WTC11 (cell line): ENCODE results near the gene SGIP1. TPM values are rescaled to one million over a fixed set of nuclear protein-coding genes. Genes with fewer than 3 reads are reported as not detected.

Source experiments
- ATAC-seq: fragments of 200-7000 bp; cut with Tn5 transposase; 2 replicates; pipeline ENCODE4 v1.10.0; 2021; ENCODE audit warnings: mild to moderate bottlenecking, moderate library complexity
- CTCF ChIA-PET: fragments of 300-600 bp; sonication (Branson Sonifier 250); formaldehyde crosslinking; loops from one replicate; lab custom pipeline; 2021; ENCODE audit warnings: antibody characterized with exemption; lab: Charles Lee
- POLR2A ChIA-PET: fragments of 350-600 bp; sonication (Branson Sonifier 250); formaldehyde crosslinking; loops from one replicate; lab custom pipeline; 2021; ENCODE audit warnings: antibody characterized with exemption; lab: Charles Lee
- DNase-seq: peaks from one replicate; pipeline ENCODE4 v3.0.0; 2021; ENCODE audit warnings: low spot score
- H3K27ac Mint-ChIP-seq: 2 replicates; pipeline ENCODE4 v1.8.0; 2021; ENCODE audit warnings: mixed read lengths
- H3K27me3 Mint-ChIP-seq: 2 replicates; pipeline ENCODE4 v1.8.0; 2021; ENCODE audit warnings: low read depth, mild to moderate bottlenecking, moderate library complexity, mixed read lengths
- H3K36me3 Mint-ChIP-seq: 2 replicates; pipeline ENCODE4 v1.8.0; 2021; ENCODE audit warnings: mixed read lengths
- H3K4me1 Mint-ChIP-seq: 2 replicates; pipeline ENCODE4 v1.8.0; 2022; ENCODE audit warnings: mixed read lengths
- H3K4me3 Mint-ChIP-seq: 2 replicates; pipeline ENCODE4 v1.8.0; 2021; ENCODE audit warnings: mild to moderate bottlenecking, moderate library complexity, mixed read lengths
- H3K9me3 Mint-ChIP-seq: 2 replicates; pipeline ENCODE4 v1.8.0; 2021; ENCODE audit warnings: mixed read lengths
- CREB1 ChIP-seq: sonication (generic); formaldehyde crosslinking; IDR thresholded peaks from 2 replicates; pipeline ENCODE4 v1.8.0; 2023; ENCODE audit warnings: mild to moderate bottlenecking, missing genetic modification reagents
- ELF4 ChIP-seq: sonication (generic); formaldehyde crosslinking; IDR thresholded peaks from 2 replicates; pipeline ENCODE4 v1.8.1; 2022; ENCODE audit warnings: low read depth, mild to moderate bottlenecking, moderate library complexity, missing genetic modification reagents
- ESRRA ChIP-seq: sonication (generic); formaldehyde crosslinking; IDR thresholded peaks from 2 replicates; pipeline ENCODE4 v1.8.1; 2022; ENCODE audit warnings: mild to moderate bottlenecking, missing genetic modification reagents, borderline replicate concordance
- NFE2L1 ChIP-seq: sonication (generic); formaldehyde crosslinking; IDR thresholded peaks from 2 replicates; pipeline ENCODE4 v1.8.1; 2023; ENCODE audit warnings: missing genetic modification reagents
- OVOL2 ChIP-seq: fragments of 250-450 bp; sonication (Bioruptor Pico); IDR thresholded peaks from 2 replicates; pipeline ENCODE4 v1.9.0; 2021; ENCODE audit warnings: mild to moderate bottlenecking, borderline replicate concordance
- RELA ChIP-seq: sonication (generic); formaldehyde crosslinking; IDR thresholded peaks from 2 replicates; pipeline ENCODE4 v1.8.1; 2022; ENCODE audit warnings: missing genetic modification reagents, mild to moderate bottlenecking, borderline replicate concordance
- SMAD4 ChIP-seq: sonication (generic); formaldehyde crosslinking; IDR thresholded peaks from 2 replicates; pipeline ENCODE4 v1.8.0; 2022; ENCODE audit warnings: mild to moderate bottlenecking, missing genetic modification reagents
- ZBTB21 ChIP-seq: sonication (generic); formaldehyde crosslinking; IDR thresholded peaks from 2 replicates; pipeline ENCODE4 v1.8.1; 2023; ENCODE audit warnings: mild to moderate bottlenecking, missing genetic modification reagents, borderline replicate concordance
- ZNF121 ChIP-seq: sonication (generic); formaldehyde crosslinking; IDR thresholded peaks from 2 replicates; pipeline ENCODE4 v1.8.0; 2023; ENCODE audit warnings: missing genetic modification reagents
- ZNF138 ChIP-seq: sonication (generic); formaldehyde crosslinking; conservative IDR thresholded peaks from 2 replicates; pipeline ENCODE4 v1.8.1; 2022; ENCODE audit warnings: mild to moderate bottlenecking, moderate library complexity, missing genetic modification reagents
- ZNF232 ChIP-seq: sonication (generic); formaldehyde crosslinking; IDR thresholded peaks from 2 replicates; pipeline ENCODE4 v1.8.0; 2022; ENCODE audit warnings: mild to moderate bottlenecking, missing genetic modification reagents
- ZNF416 ChIP-seq: fragments of 250-450 bp; sonication (Bioruptor Pico); IDR thresholded peaks from 2 replicates; pipeline ENCODE4 v1.9.0; 2021; ENCODE audit warnings: mild to moderate bottlenecking, inconsistent platforms
- ZNF423 ChIP-seq: fragments of 250-450 bp; sonication (Bioruptor Pico); IDR thresholded peaks from 2 replicates; pipeline ENCODE4 v2.1.2; 2022; ENCODE audit warnings: mild to moderate bottlenecking, moderate library complexity
- total RNA-seq: library from RNA; stranded (reverse); gene quantifications from 3 replicates; pipeline ENCODE4 v1.2.3, GENCODE V29; 2021
- TF ChIP-seq, protein P1 (sequence below): sonication (generic); formaldehyde crosslinking; conservative IDR thresholded peaks from 2 replicates; pipeline ENCODE4 v1.8.1; 2023; ENCODE audit warnings: mild to moderate bottlenecking, low read depth, missing genetic modification reagents, moderate library complexity
- TF ChIP-seq, protein P2 (sequence below): sonication (generic); formaldehyde crosslinking; IDR thresholded peaks from 2 replicates; pipeline ENCODE4 v1.8.1; 2022; ENCODE audit warnings: missing genetic modification reagents, borderline replicate concordance
- TF ChIP-seq, protein P3 (sequence below): sonication (generic); formaldehyde crosslinking; conservative IDR thresholded peaks from 2 replicates; pipeline ENCODE4 v1.8.1; 2022; ENCODE audit warnings: mild to moderate bottlenecking, missing genetic modification reagents
- TF ChIP-seq, protein P4 (sequence below): sonication (generic); formaldehyde crosslinking; IDR thresholded peaks from 2 replicates; pipeline ENCODE4 v1.8.0; 2023; ENCODE audit warnings: mild to moderate bottlenecking, missing genetic modification reagents
- TF ChIP-seq, protein P5 (sequence below): sonication (generic); formaldehyde crosslinking; IDR thresholded peaks from 2 replicates; pipeline ENCODE4 v1.8.1; 2022; ENCODE audit warnings: mild to moderate bottlenecking, missing genetic modification reagents, moderate library complexity, borderline replicate concordance
- TF ChIP-seq, protein P6 (sequence below): sonication (generic); formaldehyde crosslinking; IDR thresholded peaks from 2 replicates; pipeline ENCODE4 v1.8.1; 2023; ENCODE audit warnings: mild to moderate bottlenecking, missing genetic modification reagents
- TF ChIP-seq, protein P7 (sequence below): sonication (generic); formaldehyde crosslinking; IDR thresholded peaks from 2 replicates; pipeline ENCODE4 v1.8.1; 2023; ENCODE audit warnings: mild to moderate bottlenecking, missing genetic modification reagents, moderate library complexity
- TF ChIP-seq, protein P8 (sequence below): sonication (generic); formaldehyde crosslinking; IDR thresholded peaks from 2 replicates; pipeline ENCODE4 v1.8.0; 2023; ENCODE audit warnings: missing genetic modification reagents
- TF ChIP-seq, protein P9 (sequence below): fragments of 200-600 bp; IDR thresholded peaks from 2 replicates; pipeline ENCODE4 v1.8.0; 2022; ENCODE audit warnings: antibody characterized with exemption

SGIP1 gene
- total RNA-seq, 1 experiment from 2014 or later = 3.9 TPM

DNA sequence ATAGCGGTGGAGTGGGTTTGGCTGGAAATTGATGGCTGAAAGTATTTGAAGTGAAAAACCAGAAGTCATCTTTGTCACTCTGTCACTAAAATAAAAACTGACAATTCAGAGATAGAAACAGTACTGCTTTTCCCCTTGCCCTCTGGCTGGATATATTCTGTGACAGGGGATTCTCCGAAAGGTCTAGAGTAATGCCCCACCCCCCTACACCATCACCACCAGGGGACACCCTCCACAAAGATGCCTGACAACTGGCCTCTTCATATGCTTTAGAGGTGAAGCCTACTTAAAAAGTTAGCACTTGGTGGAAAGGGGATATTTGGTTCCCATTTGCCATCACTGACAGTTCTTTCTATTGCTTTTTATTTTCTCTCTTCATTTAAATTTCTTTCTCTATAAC, 73.5 kb downstream of the SGIP1 start:
- ATAC-seq = peak; percentile 98
- ChIA-PET POLR2A (no interaction called here), CTCF (interaction anchor here (0.6 to 2.3 kb wide), 3 partner anchors 103 to 144 kb away, joined by 3 to 5 read pairs (median 3); partner anchors contain the start of gene DYNLT5)
- Mint-ChIP-seq H3K4me3 (no peak overlapping the region), H3K27ac (no peak overlapping the region), H3K9me3 (no peaks in the 10 kb centered on the region), H3K36me3 (no peaks in the 10 kb centered on the region), H3K4me1 (no peaks in the 10 kb centered on the region), H3K27me3 (no peaks in the 10 kb centered on the region)
- DNase-seq = peak; percentile 47
- TF ChIP-seq, protein P1, sequence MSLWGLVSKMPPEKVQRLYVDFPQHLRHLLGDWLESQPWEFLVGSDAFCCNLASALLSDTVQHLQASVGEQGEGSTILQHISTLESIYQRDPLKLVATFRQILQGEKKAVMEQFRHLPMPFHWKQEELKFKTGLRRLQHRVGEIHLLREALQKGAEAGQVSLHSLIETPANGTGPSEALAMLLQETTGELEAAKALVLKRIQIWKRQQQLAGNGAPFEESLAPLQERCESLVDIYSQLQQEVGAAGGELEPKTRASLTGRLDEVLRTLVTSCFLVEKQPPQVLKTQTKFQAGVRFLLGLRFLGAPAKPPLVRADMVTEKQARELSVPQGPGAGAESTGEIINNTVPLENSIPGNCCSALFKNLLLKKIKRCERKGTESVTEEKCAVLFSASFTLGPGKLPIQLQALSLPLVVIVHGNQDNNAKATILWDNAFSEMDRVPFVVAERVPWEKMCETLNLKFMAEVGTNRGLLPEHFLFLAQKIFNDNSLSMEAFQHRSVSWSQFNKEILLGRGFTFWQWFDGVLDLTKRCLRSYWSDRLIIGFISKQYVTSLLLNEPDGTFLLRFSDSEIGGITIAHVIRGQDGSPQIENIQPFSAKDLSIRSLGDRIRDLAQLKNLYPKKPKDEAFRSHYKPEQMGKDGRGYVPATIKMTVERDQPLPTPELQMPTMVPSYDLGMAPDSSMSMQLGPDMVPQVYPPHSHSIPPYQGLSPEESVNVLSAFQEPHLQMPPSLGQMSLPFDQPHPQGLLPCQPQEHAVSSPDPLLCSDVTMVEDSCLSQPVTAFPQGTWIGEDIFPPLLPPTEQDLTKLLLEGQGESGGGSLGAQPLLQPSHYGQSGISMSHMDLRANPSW (CRISPR knock-in tag) = no peak
- TF ChIP-seq ZBTB21 (CRISPR knock-in tag) (no peak), ZNF138 (CRISPR knock-in tag) (no peak), NFE2L1 (CRISPR knock-in tag) (no peak)
- TF ChIP-seq, protein P2, sequence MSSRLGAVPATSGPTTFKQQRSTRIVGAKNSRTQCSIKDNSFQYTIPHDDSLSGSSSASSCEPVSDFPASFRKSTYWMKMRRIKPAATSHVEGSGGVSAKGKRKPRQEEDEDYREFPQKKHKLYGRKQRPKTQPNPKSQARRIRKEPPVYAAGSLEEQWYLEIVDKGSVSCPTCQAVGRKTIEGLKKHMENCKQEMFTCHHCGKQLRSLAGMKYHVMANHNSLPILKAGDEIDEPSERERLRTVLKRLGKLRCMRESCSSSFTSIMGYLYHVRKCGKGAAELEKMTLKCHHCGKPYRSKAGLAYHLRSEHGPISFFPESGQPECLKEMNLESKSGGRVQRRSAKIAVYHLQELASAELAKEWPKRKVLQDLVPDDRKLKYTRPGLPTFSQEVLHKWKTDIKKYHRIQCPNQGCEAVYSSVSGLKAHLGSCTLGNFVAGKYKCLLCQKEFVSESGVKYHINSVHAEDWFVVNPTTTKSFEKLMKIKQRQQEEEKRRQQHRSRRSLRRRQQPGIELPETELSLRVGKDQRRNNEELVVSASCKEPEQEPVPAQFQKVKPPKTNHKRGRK (CRISPR knock-in tag) = no peak
- TF ChIP-seq, protein P3, sequence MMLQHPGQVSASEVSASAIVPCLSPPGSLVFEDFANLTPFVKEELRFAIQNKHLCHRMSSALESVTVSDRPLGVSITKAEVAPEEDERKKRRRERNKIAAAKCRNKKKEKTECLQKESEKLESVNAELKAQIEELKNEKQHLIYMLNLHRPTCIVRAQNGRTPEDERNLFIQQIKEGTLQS (CRISPR knock-in tag) = no peak
- TF ChIP-seq, protein P4, sequence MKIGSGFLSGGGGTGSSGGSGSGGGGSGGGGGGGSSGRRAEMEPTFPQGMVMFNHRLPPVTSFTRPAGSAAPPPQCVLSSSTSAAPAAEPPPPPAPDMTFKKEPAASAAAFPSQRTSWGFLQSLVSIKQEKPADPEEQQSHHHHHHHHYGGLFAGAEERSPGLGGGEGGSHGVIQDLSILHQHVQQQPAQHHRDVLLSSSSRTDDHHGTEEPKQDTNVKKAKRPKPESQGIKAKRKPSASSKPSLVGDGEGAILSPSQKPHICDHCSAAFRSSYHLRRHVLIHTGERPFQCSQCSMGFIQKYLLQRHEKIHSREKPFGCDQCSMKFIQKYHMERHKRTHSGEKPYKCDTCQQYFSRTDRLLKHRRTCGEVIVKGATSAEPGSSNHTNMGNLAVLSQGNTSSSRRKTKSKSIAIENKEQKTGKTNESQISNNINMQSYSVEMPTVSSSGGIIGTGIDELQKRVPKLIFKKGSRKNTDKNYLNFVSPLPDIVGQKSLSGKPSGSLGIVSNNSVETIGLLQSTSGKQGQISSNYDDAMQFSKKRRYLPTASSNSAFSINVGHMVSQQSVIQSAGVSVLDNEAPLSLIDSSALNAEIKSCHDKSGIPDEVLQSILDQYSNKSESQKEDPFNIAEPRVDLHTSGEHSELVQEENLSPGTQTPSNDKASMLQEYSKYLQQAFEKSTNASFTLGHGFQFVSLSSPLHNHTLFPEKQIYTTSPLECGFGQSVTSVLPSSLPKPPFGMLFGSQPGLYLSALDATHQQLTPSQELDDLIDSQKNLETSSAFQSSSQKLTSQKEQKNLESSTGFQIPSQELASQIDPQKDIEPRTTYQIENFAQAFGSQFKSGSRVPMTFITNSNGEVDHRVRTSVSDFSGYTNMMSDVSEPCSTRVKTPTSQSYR (CRISPR knock-in tag) = no peak

DNA sequence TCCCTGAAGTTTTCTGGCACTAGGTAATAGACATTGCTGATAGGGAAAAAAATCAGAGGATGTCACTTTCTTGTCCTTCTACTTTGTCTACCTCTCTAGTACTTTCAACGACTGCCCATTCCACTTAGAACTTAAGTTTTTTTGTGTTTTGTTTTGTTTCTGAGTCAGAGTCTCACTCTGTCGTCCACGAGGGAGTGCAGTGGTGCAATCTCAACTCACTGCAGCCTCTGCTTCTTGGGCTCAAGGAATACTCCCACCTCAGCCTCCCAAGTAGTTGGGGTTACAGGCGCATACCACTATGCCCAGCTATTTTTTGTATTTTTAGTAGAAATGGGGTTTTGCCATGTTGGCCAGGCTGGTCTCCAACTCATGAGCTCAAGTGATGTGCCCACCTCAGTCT, 79.2 kb downstream of the SGIP1 start:
- ChIA-PET POLR2A (no interaction called here), CTCF (no interaction called here)
- no peak overlapping the region for H3K27ac Mint-ChIP-seq
- H3K4me1 Mint-ChIP-seq = peaks cover 5% of the 10 kb centered on the region; the same call in 1 of the 2 replicates
- no peaks in the 10 kb centered on the region for H3K9me3 Mint-ChIP-seq
- ATAC-seq (no peak), DNase-seq (no peak)
- no peaks in the 10 kb centered on the region for H3K27me3 Mint-ChIP-seq
- H3K36me3 Mint-ChIP-seq = no peaks in the 10 kb centered on the region
- H3K4me3 Mint-ChIP-seq = no peak overlapping the region
- TF ChIP-seq ZNF121 (CRISPR knock-in tag) = no peak
- TF ChIP-seq ZNF416 = no peak
- TF ChIP-seq, protein P5, sequence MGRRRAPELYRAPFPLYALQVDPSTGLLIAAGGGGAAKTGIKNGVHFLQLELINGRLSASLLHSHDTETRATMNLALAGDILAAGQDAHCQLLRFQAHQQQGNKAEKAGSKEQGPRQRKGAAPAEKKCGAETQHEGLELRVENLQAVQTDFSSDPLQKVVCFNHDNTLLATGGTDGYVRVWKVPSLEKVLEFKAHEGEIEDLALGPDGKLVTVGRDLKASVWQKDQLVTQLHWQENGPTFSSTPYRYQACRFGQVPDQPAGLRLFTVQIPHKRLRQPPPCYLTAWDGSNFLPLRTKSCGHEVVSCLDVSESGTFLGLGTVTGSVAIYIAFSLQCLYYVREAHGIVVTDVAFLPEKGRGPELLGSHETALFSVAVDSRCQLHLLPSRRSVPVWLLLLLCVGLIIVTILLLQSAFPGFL (CRISPR knock-in tag) = no peak
- TF ChIP-seq CREB1 (CRISPR knock-in tag) = no peak
- no peak for TF ChIP-seq RELA (CRISPR knock-in tag)
- no peak for TF ChIP-seq ESRRA
- TF ChIP-seq, protein P6, sequence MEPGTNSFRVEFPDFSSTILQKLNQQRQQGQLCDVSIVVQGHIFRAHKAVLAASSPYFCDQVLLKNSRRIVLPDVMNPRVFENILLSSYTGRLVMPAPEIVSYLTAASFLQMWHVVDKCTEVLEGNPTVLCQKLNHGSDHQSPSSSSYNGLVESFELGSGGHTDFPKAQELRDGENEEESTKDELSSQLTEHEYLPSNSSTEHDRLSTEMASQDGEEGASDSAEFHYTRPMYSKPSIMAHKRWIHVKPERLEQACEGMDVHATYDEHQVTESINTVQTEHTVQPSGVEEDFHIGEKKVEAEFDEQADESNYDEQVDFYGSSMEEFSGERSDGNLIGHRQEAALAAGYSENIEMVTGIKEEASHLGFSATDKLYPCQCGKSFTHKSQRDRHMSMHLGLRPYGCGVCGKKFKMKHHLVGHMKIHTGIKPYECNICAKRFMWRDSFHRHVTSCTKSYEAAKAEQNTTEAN (CRISPR knock-in tag) = no peak
- TF ChIP-seq ELF4 (CRISPR knock-in tag) = no peak
- no peak for TF ChIP-seq OVOL2 (CRISPR knock-in tag)
- TF ChIP-seq, protein P7, sequence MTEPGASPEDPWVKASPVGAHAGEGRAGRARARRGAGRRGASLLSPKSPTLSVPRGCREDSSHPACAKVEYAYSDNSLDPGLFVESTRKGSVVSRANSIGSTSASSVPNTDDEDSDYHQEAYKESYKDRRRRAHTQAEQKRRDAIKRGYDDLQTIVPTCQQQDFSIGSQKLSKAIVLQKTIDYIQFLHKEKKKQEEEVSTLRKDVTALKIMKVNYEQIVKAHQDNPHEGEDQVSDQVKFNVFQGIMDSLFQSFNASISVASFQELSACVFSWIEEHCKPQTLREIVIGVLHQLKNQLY (CRISPR knock-in tag) = no peak
- TF ChIP-seq, protein P8, sequence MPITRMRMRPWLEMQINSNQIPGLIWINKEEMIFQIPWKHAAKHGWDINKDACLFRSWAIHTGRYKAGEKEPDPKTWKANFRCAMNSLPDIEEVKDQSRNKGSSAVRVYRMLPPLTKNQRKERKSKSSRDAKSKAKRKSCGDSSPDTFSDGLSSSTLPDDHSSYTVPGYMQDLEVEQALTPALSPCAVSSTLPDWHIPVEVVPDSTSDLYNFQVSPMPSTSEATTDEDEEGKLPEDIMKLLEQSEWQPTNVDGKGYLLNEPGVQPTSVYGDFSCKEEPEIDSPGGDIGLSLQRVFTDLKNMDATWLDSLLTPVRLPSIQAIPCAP (CRISPR knock-in tag) = no peak
- no peak for TF ChIP-seq SMAD4 (CRISPR knock-in tag)
- TF ChIP-seq ZNF138 (CRISPR knock-in tag) = no peak
- TF ChIP-seq ZNF423 = no peak
- TF ChIP-seq, protein P9, sequence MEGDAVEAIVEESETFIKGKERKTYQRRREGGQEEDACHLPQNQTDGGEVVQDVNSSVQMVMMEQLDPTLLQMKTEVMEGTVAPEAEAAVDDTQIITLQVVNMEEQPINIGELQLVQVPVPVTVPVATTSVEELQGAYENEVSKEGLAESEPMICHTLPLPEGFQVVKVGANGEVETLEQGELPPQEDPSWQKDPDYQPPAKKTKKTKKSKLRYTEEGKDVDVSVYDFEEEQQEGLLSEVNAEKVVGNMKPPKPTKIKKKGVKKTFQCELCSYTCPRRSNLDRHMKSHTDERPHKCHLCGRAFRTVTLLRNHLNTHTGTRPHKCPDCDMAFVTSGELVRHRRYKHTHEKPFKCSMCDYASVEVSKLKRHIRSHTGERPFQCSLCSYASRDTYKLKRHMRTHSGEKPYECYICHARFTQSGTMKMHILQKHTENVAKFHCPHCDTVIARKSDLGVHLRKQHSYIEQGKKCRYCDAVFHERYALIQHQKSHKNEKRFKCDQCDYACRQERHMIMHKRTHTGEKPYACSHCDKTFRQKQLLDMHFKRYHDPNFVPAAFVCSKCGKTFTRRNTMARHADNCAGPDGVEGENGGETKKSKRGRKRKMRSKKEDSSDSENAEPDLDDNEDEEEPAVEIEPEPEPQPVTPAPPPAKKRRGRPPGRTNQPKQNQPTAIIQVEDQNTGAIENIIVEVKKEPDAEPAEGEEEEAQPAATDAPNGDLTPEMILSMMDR = no peak
- TF ChIP-seq ZNF232 (CRISPR knock-in tag) = no peak
